ENCODE measurements around the gene CYP1B1. TPM values are rescaled to one million over a fixed set of nuclear protein-coding genes. Genes with fewer than 3 reads are reported as not detected.
A peak's percentile ranks its signal among the peaks of the same experiment; 100 is the strongest.

CYP1B1 gene
- total and polyA plus RNA-seq, 2 of the 13 experiments (the other 11 are each of a cell fraction or from before 2014, with no cell fraction given), result not detected

GRCh38 chr2:38037757-38038621, 38.0 kb downstream of the CYP1B1 start (continued):
- TF ChIP-seq ZNF143 (CRISPR knock-in tag; IDR thresholded peaks at IDR 0.05) (0 out of 2 replicates have a peak, but pooled peaks have one; percentile 21), ZNF800 (CRISPR knock-in tag; IDR thresholded peaks at IDR 0.05) (peak; percentile 84), RAD21 (CRISPR knock-in tag; IDR thresholded peaks at IDR 0.05) (0 out of 2 replicates have a peak, but pooled peaks have one; percentile 33), JUN (CRISPR knock-in tag; IDR thresholded peaks at IDR 0.05) (no peak), ZMYM4 (CRISPR knock-in tag; IDR thresholded peaks at IDR 0.05) (0 out of 2 replicates have a peak, but pooled peaks have one; percentile 13), CTCF (CRISPR knock-in tag; IDR thresholded peaks at IDR 0.05) (peak; percentile 63), REXO4 (CRISPR knock-in tag; IDR thresholded peaks at IDR 0.05; ENCODE audit: borderline replicate concordance) (no peak), ZNF629 (CRISPR knock-in tag; conservative IDR thresholded peaks at IDR 0.05) (peak; percentile 64), MYPOP (CRISPR knock-in tag; IDR thresholded peaks at IDR 0.05) (peak; percentile 53; the same call in 1 of the 2 replicates), CCDC6 (CRISPR knock-in tag; IDR thresholded peaks at IDR 0.05) (no peak), HIVEP1 (CRISPR knock-in tag; IDR thresholded peaks at IDR 0.05) (0 out of 2 replicates have a peak, but pooled peaks have one; percentile 20)
